HCT116 (cell line): ENCODE results near the gene CFDP1. TPM values are rescaled to one million over a fixed set of nuclear protein-coding genes. Genes with fewer than 3 reads are reported as not detected.

Experiments used
- ATAC-seq: fragments of 200-7000 bp; cut with Tn5 transposase; 2 replicates; pipeline ENCODE4 v1.9.1; 2020; ENCODE audit warnings: mild to moderate bottlenecking, moderate library complexity
- BruUV-seq: library from RNA; stranded (reverse); fragments of 400-500 nt; replicated peaks from 2 replicates; lab custom pipeline; 2021; lab: Mats Ljungman, UMichigan
- CTCF ChIA-PET: fragments of 300-600 bp; sonication (Branson Sonifier 250); formaldehyde crosslinking; loops from one replicate; lab custom pipeline; 2021; ENCODE audit warnings: antibody characterized with exemption; lab: Charles Lee
- POLR2A ChIA-PET: fragments of 300-600, 350-600 bp; sonication (Branson Sonifier 250); formaldehyde crosslinking; loops from one replicate; lab custom pipeline; 2021; ENCODE audit warnings: antibody characterized with exemption; lab: Charles Lee
- RAD21 ChIA-PET, 2 experiments: fragments of 300-600 bp; sonication (Branson Sonifier 250); formaldehyde crosslinking; loops; one replicate each; lab custom pipeline; 2023; ENCODE audit warnings: low total read pairs in 2 of 2; ENCODE audit not compliant: uncharacterized antibody in 2 of 2, unreplicated experiment in 2 of 2, low non-redundant PET in 1 of 2; lab: Charles Lee
- DNase-seq: peaks from one replicate; pipeline ENCODE4 v3.0.0-alpha.2; 2010; ENCODE audit warnings: low read depth, low spot score
- H2AFZ ChIP-seq: fragments of 200-600 bp; shearing (Covaris generic), sonication (generic); 2 replicates; pipeline ENCODE4 v1.6.1; 2017; ENCODE audit warnings: low read depth, mixed run types, mixed read lengths, antibody characterized with exemption, low read length; ENCODE audit not compliant: poor library complexity, severe bottlenecking
- H3K27ac ChIP-seq: 2 replicates; pipeline ENCODE4 v1.5.1; 2012; ENCODE audit warnings: low read depth, low read length
- H3K27me3 ChIP-seq: fragments of 200-600 bp; sonication (generic); 2 replicates; pipeline ENCODE4 v1.6.1; 2016; ENCODE audit warnings: mixed run types, low read length, mixed read lengths; ENCODE audit not compliant: insufficient read depth
- H3K36me3 ChIP-seq, 2 experiments: fragments of 200-500 bp in 1 of 2; fragments of 200-600 bp in 1 of 2; sonication (Bioruptor generic) in 1 of 2; sonication (generic) in 1 of 2; 2 replicates each; pipeline versions ENCODE4 v1.5.1 to v1.6.1; 2014 to 2016; ENCODE audit warnings: low read length in 2 of 2, inconsistent platforms in 1 of 2, mixed read lengths in 1 of 2, mixed run types in 1 of 2; ENCODE audit not compliant: insufficient read depth in 2 of 2, control insufficient read depth in 1 of 2
- H3K4me1 ChIP-seq, 2 experiments: fragments of 200-600 bp in 1 of 2; sonication (generic) in 1 of 2; 2 replicates each; pipeline versions ENCODE4 v1.5.1 to v1.6.1; 2012 to 2017; ENCODE audit warnings: low read length in 2 of 2, inconsistent platforms in 1 of 2, mild to moderate bottlenecking in 1 of 2, mixed read lengths in 1 of 2, mixed run types in 1 of 2, moderate library complexity in 1 of 2; ENCODE audit not compliant: insufficient read depth in 2 of 2, control insufficient read depth in 1 of 2
- H3K4me2 ChIP-seq: fragments of 200-600 bp; sonication (generic); 2 replicates; pipeline ENCODE4 v1.6.1; 2017; ENCODE audit warnings: mixed run types, low read length, mixed read lengths
- H3K4me3 ChIP-seq, 2 experiments: fragments of 200-600 bp in 1 of 2; sonication (generic) in 1 of 2; replicated peaks in 1 of 2; 2 replicates each; pipeline ENCODE4 v1.5.1; 2011 to 2016; ENCODE audit warnings: low read length in 2 of 2, control low read depth in 1 of 2, low read depth in 1 of 2, mild to moderate bottlenecking in 1 of 2, mixed read lengths in 1 of 2, mixed run types in 1 of 2
- H3K79me2 ChIP-seq: fragments of 200-600 bp; sonication (generic); 2 replicates; pipeline ENCODE4 v1.6.1; 2017; ENCODE audit warnings: mild to moderate bottlenecking, mixed run types, low read length, moderate library complexity, mixed read lengths; ENCODE audit not compliant: insufficient read depth
- H3K9ac ChIP-seq: fragments of 200-600 bp; sonication (generic); 2 replicates; pipeline ENCODE4 v1.6.1; 2016; ENCODE audit warnings: low read length, mixed read lengths
- H3K9me2 ChIP-seq: fragments of 200-600 bp; sonication (generic), shearing (Covaris generic); 2 replicates; pipeline ENCODE4 v1.6.1; 2017; ENCODE audit warnings: mixed run types, mild to moderate bottlenecking, moderate library complexity; ENCODE audit not compliant: insufficient read depth
- H3K9me3 ChIP-seq, 2 experiments: fragments of 200-500 bp in 1 of 2; fragments of 200-600 bp in 1 of 2; sonication (Bioruptor generic) in 1 of 2; sonication (generic) in 1 of 2; 2 replicates each; pipeline ENCODE4 v1.6.1; 2014 to 2017; ENCODE audit warnings: low read length in 2 of 2, mixed read lengths in 2 of 2, inconsistent platforms in 1 of 2, low read depth in 1 of 2, mild to moderate bottlenecking in 1 of 2, mixed run types in 1 of 2, moderate library complexity in 1 of 2; ENCODE audit not compliant: control insufficient read depth in 1 of 2, insufficient read depth in 1 of 2
- H4K20me1 ChIP-seq: fragments of 200-600 bp; sonication (generic), shearing (Covaris generic); 2 replicates; pipeline ENCODE4 v1.6.1; 2017; ENCODE audit warnings: mixed run types, mild to moderate bottlenecking, moderate library complexity; ENCODE audit not compliant: insufficient read depth
- ATF3 ChIP-seq: IDR thresholded peaks from 2 replicates; pipeline ENCODE4 v1.6.1; 2012
- CBX3 ChIP-seq: IDR thresholded peaks from 2 replicates; pipeline ENCODE4 v1.6.1; 2012; ENCODE audit warnings: low read depth
- CEBPB ChIP-seq: IDR thresholded peaks from 2 replicates; pipeline ENCODE4 v1.6.1; 2012; ENCODE audit warnings: low read depth
- EGR1 ChIP-seq: IDR thresholded peaks from 2 replicates; pipeline ENCODE4 v1.6.1; 2012; ENCODE audit warnings: low read depth
- EZH2 ChIP-seq: fragments of 200-600 bp; sonication (generic); IDR thresholded peaks from 2 replicates; pipeline ENCODE4 v1.6.1; 2017; ENCODE audit warnings: antibody characterized with exemption, mixed run types
- FOSL1 ChIP-seq: IDR thresholded peaks from 2 replicates; pipeline ENCODE4 v1.6.1; 2012; ENCODE audit warnings: low read depth
- JUND ChIP-seq: IDR thresholded peaks from 2 replicates; pipeline ENCODE4 v1.6.1; 2012
- POLR2A ChIP-seq: IDR thresholded peaks from 2 replicates; pipeline ENCODE4 v1.7.0; 2011; ENCODE audit warnings: borderline replicate concordance; ENCODE audit not compliant: insufficient read depth, insufficient read length; ENCODE audit errors: extremely low read depth
- RAD21 ChIP-seq: IDR thresholded peaks from 2 replicates; pipeline ENCODE4 v1.6.1; 2012; ENCODE audit warnings: low read depth, mild to moderate bottlenecking
- SRF ChIP-seq: IDR thresholded peaks from 2 replicates; pipeline ENCODE4 v1.6.1; 2012; ENCODE audit warnings: low read depth
- TCF7L2 ChIP-seq: IDR thresholded peaks from 2 replicates; pipeline ENCODE4 v1.7.0; 2011; ENCODE audit warnings: borderline replicate concordance, inconsistent platforms; ENCODE audit not compliant: insufficient read depth, insufficient read length; ENCODE audit errors: extremely low read depth
- ZBTB33 ChIP-seq: IDR thresholded peaks from 2 replicates; pipeline ENCODE4 v1.6.1; 2011; ENCODE audit warnings: mild to moderate bottlenecking, low read length, moderate library complexity; ENCODE audit not compliant: insufficient replicate concordance; ENCODE audit errors: extremely low read depth
- intact Hi-C: fragments of 100-400 bp; cut with micrococcal nuclease; formaldehyde crosslinking; loops from 2 replicates; pipeline ENCODE4 v1.10.0; 2022
- total RNA-seq: library from RNA; stranded (reverse); gene quantifications from one replicate; pipeline ENCODE4 v1.2.1, GENCODE V29; 2021; ENCODE audit not compliant: unreplicated experiment
- TF ChIP-seq, protein P1 (sequence below), 3 experiments: fragments of 200-600 bp in 1 of 3; sonication (generic) in 1 of 3; IDR thresholded peaks in 2 of 3; conservative IDR thresholded peaks in 1 of 3; 2 replicates each; pipeline ENCODE4 v1.5.1; 2012 to 2017; ENCODE audit warnings: low read depth in 2 of 3, low read length in 2 of 3, antibody characterized with exemption in 1 of 3, borderline replicate concordance in 1 of 3, control low read depth in 1 of 3, mild to moderate bottlenecking in 1 of 3, mixed read lengths in 1 of 3, mixed run types in 1 of 3, moderate library complexity in 1 of 3; ENCODE audit not compliant: insufficient read depth in 1 of 3
- TF ChIP-seq, protein P2 (sequence below): IDR thresholded peaks from 2 replicates; pipeline ENCODE4 v1.6.1; 2012

The CFDP1 gene
- total RNA-seq, 1 experiment from 2014 or later = 45.3 TPM

DNA sequence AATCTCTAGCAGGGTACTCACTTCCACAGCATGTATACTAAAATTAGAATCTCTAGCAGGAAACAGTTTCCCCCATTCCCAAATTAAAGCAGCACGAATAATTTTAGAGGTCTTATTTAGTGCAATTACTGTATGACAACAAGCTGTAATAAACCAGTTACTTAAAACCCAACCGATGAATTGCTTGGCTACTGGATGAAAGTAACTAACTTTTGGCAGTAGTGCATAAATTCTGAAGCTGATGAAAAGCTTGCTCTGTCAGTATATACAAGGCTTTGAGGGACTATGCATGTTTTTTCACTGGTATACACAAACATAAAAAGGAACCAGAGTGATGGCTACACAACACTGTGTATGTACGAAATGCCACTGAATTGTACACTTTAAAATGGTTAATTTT lies 89.4 kb downstream of the CFDP1 start:
- ChIA-PET POLR2A (no interaction called here), RAD21 (no interaction called here), CTCF (no interaction called here)
- Histone ChIP-seq H2AFZ (no peak overlapping the region), H3K27ac (no peak overlapping the region), H3K9me2 (no peaks in the 10 kb centered on the region), H3K9me3 (no peaks in the 10 kb centered on the region), H4K20me1 (no peaks in the 10 kb centered on the region), H3K4me3 (no peak overlapping the region), H3K4me1 (peaks cover 12 to 16% of the 10 kb centered on the region in 2 experiments), H3K79me2 (no peaks in the 10 kb centered on the region), H3K9ac (no peak overlapping the region), H3K27me3 (no peaks in the 10 kb centered on the region), H3K4me2 (no peak overlapping the region), H3K36me3 (no peaks in the 10 kb centered on the region)
- no TSS peak for BruUV-seq
- ATAC-seq (no peak), DNase-seq (no peak)
- TF ChIP-seq CBX3 = no peak
- TF ChIP-seq POLR2A = no peak
- no peak for TF ChIP-seq EZH2
- TF ChIP-seq EGR1 = no peak
- TF ChIP-seq RAD21 = no peak
- no peak for TF ChIP-seq SRF
- no peak for TF ChIP-seq JUND
- TF ChIP-seq, protein P1, sequence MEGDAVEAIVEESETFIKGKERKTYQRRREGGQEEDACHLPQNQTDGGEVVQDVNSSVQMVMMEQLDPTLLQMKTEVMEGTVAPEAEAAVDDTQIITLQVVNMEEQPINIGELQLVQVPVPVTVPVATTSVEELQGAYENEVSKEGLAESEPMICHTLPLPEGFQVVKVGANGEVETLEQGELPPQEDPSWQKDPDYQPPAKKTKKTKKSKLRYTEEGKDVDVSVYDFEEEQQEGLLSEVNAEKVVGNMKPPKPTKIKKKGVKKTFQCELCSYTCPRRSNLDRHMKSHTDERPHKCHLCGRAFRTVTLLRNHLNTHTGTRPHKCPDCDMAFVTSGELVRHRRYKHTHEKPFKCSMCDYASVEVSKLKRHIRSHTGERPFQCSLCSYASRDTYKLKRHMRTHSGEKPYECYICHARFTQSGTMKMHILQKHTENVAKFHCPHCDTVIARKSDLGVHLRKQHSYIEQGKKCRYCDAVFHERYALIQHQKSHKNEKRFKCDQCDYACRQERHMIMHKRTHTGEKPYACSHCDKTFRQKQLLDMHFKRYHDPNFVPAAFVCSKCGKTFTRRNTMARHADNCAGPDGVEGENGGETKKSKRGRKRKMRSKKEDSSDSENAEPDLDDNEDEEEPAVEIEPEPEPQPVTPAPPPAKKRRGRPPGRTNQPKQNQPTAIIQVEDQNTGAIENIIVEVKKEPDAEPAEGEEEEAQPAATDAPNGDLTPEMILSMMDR (IDR thresholded peaks at IDR 0.05 in 2 of 3, conservative IDR thresholded peaks at IDR 0.05 in 1 of 3; ENCODE audit: borderline replicate concordance in 1 of 3, insufficient read depth in 1 of 3, low read depth in 2 of 3, low read length in 2 of 3) = no peak
- TF ChIP-seq, protein P2, sequence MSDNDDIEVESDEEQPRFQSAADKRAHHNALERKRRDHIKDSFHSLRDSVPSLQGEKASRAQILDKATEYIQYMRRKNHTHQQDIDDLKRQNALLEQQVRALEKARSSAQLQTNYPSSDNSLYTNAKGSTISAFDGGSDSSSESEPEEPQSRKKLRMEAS = no peak
- TF ChIP-seq FOSL1 = no peak
- TF ChIP-seq ATF3 = no peak
- TF ChIP-seq ZBTB33 = no peak
- no peak for TF ChIP-seq CEBPB
- TF ChIP-seq TCF7L2 = no peak
- intact Hi-C loops = no loop called here
